ENCODE measurements around the gene KCNQ1. TPM values are rescaled to one million over a fixed set of nuclear protein-coding genes. Genes with fewer than 3 reads are reported as not detected.

Gene KCNQ1
- total RNA-seq, 3 donors from 2014 or later: 15.5 to 44.7 (median 37.4) TPM

DNA sequence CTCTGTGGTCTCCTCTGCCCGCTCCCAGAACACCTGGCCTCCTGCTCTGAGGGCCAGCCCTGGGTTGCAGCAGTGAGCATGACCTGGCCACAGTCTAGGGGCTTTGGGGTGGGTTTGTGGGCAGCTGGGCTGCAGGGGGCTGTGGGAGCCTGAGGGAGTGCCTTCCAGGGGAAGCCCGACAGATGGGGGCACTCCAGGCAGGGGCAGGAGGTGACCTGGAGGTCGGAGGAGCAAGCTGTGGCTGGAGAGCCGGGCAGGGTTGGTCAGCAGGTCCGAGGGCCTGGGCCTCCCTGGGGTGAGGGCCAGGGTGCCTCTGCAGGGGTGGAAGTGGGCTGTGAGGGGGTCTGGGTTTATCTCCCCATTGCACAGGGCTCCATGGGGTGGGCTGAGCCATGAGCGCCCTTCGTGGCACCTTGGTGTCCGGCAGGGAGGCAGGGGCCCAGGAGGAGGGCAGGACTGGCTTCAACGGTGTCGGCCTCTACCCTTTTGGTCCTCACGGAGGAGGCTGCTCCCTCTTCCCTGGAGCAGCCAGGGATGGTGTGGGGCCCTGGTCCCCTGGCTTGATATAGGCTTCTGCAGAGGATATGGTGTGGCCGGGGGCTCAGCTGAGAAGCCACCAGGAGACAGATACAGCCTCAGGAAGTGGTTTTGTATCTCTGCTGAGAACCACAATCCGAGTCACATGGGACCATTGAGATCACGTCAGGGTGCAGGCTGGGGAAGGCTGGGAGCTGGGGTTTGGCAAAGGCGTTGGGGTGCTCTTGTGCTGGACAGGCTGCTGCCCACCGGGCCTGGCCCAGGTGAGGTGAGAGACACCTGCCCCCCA is 22.3 kb downstream of the KCNQ1 start:
- intact Hi-C loops (cut with DNase I, micrococcal nuclease): no loop called here

GRCh38 chr11:2467695-2468055 is 22.9 kb downstream of the KCNQ1 start:
- Histone ChIP-seq H3K4me1 (ENCODE audit: low read depth) (peaks cover 25% of the 10 kb centered on the region), H3K36me3 (ENCODE audit: low read depth) (no peaks in the 10 kb centered on the region), H3K9me3 (no peaks in the 10 kb centered on the region), H3K4me3 (no peak overlapping the region)
- no peak for ATAC-seq
- TF ChIP-seq, protein P1, sequence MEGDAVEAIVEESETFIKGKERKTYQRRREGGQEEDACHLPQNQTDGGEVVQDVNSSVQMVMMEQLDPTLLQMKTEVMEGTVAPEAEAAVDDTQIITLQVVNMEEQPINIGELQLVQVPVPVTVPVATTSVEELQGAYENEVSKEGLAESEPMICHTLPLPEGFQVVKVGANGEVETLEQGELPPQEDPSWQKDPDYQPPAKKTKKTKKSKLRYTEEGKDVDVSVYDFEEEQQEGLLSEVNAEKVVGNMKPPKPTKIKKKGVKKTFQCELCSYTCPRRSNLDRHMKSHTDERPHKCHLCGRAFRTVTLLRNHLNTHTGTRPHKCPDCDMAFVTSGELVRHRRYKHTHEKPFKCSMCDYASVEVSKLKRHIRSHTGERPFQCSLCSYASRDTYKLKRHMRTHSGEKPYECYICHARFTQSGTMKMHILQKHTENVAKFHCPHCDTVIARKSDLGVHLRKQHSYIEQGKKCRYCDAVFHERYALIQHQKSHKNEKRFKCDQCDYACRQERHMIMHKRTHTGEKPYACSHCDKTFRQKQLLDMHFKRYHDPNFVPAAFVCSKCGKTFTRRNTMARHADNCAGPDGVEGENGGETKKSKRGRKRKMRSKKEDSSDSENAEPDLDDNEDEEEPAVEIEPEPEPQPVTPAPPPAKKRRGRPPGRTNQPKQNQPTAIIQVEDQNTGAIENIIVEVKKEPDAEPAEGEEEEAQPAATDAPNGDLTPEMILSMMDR (IDR thresholded peaks at IDR 0.05): no peak
- intact Hi-C loops (cut with DNase I, micrococcal nuclease): no loop called here
- no peak for DNase-seq

More for the DNA sequence above, 22.3 kb downstream of the KCNQ1 start:
- no peaks in the 10 kb centered on the region for H3K36me3 ChIP-seq (ENCODE audit: low read depth)
- H3K9me3 ChIP-seq: no peaks in the 10 kb centered on the region
- DNase-seq (peak in 2 of 3 donors; percentile 61 to 63), ATAC-seq (peak; percentile 52)
- H3K4me1 ChIP-seq (ENCODE audit: low read depth): peaks cover 28% of the 10 kb centered on the region
- H3K4me3 ChIP-seq: no peak overlapping the region
- TF ChIP-seq, protein P1 (IDR thresholded peaks at IDR 0.05): no peak

DNA sequence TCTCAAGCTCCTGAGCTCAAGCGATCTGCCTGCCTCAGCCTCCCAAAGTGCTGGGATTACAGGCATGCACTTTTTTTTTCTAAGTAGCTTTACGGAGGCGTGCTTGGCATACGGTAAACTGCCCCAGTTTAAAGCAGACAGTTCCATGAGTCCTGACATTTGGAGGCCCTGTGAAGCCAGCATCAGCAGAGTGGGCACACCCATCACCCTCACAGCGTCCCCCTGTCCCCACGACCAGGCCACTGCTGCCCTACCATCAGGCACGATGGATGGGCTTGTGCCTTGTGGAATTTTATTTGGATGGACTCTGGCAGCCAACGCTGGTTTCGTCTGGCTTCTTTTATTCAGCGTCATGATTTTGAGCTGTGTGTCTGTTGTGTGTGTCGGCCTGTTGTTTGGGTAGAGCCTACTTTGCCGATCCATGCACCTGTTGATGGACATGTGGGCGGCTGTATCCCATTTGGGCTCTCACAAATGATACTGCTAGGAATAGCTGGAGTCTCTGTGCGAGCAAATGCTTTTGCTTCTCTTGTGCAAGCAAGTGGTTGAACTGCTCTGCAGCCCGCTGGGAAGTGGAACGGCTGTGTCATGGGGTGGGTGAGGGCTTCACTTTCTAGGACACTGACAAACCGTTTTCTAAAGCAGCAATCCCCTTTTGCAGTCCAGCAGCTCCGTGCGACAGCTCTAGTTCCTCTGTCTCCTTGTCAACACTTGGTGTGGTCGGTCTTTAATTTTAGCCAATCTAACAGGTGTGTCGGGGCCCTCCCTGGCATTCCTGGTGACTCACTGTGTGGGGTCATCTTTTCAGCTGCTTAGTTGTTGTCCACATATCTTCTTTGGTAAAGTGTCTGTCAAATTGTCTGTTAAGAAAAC is 23.8 kb downstream of the KCNQ1 start:
- Histone ChIP-seq H3K4me3 (no peak overlapping the region), H3K9me3 (no peaks in the 10 kb centered on the region), H3K36me3 (ENCODE audit: low read depth) (no peaks in the 10 kb centered on the region), H3K4me1 (ENCODE audit: low read depth) (peaks cover 17% of the 10 kb centered on the region)
- ATAC-seq (no peak), DNase-seq (no peak)
- intact Hi-C loops (cut with DNase I, micrococcal nuclease): no loop called here
- TF ChIP-seq, protein P1 (IDR thresholded peaks at IDR 0.05): no peak

GRCh38 chr11:2470495-2470894 is 25.7 kb downstream of the KCNQ1 start:
- DNase-seq: no peak
- intact Hi-C loops (cut with DNase I, micrococcal nuclease): no loop called here
- H3K4me1 ChIP-seq (ENCODE audit: low read depth): peaks cover 11% of the 10 kb centered on the region
- no peaks in the 10 kb centered on the region for H3K9me3 ChIP-seq
- TF ChIP-seq, protein P1 (IDR thresholded peaks at IDR 0.05): no peak
- H3K4me3 ChIP-seq: no peak overlapping the region
- ATAC-seq: no peak
- H3K36me3 ChIP-seq (ENCODE audit: low read depth): no peaks in the 10 kb centered on the region

DNA sequence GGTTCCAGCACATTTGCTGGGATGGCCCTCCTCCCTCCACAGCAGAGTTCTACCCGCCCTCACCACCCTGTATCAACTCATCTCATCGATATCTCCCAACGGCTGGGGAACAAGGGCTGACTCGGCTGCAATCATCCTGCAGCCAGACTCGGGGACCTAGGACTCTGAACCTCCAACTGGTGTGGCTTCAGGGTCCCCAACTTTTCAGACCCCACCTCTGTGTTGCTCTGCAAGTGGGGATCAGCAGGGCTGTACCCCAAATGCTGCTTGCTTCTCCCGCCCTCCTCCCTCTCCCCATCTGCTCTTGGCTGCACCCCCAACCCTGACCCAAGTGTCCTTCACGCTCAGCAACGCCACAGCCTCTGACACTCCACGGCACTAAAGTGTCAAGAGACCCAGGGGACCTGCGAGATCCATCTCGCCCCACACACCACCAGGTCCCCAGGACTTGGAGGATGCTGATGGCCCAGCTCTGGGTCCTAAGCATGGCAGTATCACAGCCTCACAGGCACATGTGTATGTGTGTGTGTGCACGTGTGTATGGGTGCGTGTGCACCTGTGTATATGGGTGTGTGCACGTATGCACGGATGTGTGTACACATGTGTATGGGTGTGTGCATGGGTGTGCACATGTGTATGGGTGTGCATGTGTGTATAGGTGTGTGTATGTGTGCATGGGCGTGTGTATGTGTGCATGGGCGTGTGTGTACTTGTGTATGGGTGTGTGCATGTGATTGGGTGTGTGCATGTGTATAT is 26.4 kb downstream of the KCNQ1 start:
- intact Hi-C loops (cut with DNase I, micrococcal nuclease): no loop called here
- DNase-seq (no peak), ATAC-seq (no peak)

More for the DNA sequence above, 26.4 kb downstream of the KCNQ1 start:
- H3K36me3 ChIP-seq (ENCODE audit: low read depth): no peaks in the 10 kb centered on the region
- peaks cover 8% of the 10 kb centered on the region for H3K4me1 ChIP-seq (ENCODE audit: low read depth)
- no peak overlapping the region for H3K4me3 ChIP-seq
- TF ChIP-seq, protein P1 (IDR thresholded peaks at IDR 0.05): no peak
- H3K9me3 ChIP-seq: no peaks in the 10 kb centered on the region
